Smooth muscle cell (in vitro differentiated cells): ENCODE measurements around the gene BAG5. TPM values are rescaled to one million over a fixed set of nuclear protein-coding genes. Genes with fewer than 3 reads are reported as not detected.

Source experiments
- DNase-seq: peaks from one replicate; lab custom pipeline; 2025; ENCODE audit not compliant: unreplicated experiment; lab: John Stamatoyannopoulos, UW
- H2AFZ ChIP-seq: fragments of 200-600 bp; sonication (generic); 2 replicates; pipeline ENCODE4 v1.6.0; 2016; ENCODE audit warnings: antibody characterized with exemption, low read depth, mild to moderate bottlenecking
- H3F3A ChIP-seq: fragments of 200-600 bp; sonication (generic); 2 replicates; pipeline ENCODE4 v1.6.0; 2017; ENCODE audit warnings: antibody characterized with exemption, low read depth
- H3K27ac ChIP-seq: fragments of 200-600 bp; sonication (generic); 2 replicates; pipeline ENCODE4 v1.5.1; 2016; ENCODE audit warnings: low read depth, mild to moderate bottlenecking
- H3K27me3 ChIP-seq: fragments of 200-600 bp; sonication (generic); 2 replicates; pipeline ENCODE4 v1.6.1; 2016; ENCODE audit warnings: low read depth, mild to moderate bottlenecking
- H3K36me3 ChIP-seq: fragments of 200-600 bp; sonication (generic); 2 replicates; pipeline ENCODE4 v1.5.1; 2016; ENCODE audit warnings: low read depth
- H3K4me1 ChIP-seq: fragments of 200-600 bp; sonication (generic); 2 replicates; pipeline ENCODE4 v1.5.1; 2016; ENCODE audit warnings: low read depth
- H3K4me2 ChIP-seq: fragments of 200-600 bp; sonication (generic); 2 replicates; pipeline ENCODE4 v1.6.0; 2016; ENCODE audit warnings: mild to moderate bottlenecking
- H3K4me3 ChIP-seq: fragments of 200-600 bp; sonication (generic); 2 replicates; pipeline ENCODE4 v1.5.1; 2016; ENCODE audit warnings: mild to moderate bottlenecking
- H3K79me2 ChIP-seq: fragments of 200-600 bp; sonication (generic); 2 replicates; pipeline ENCODE4 v1.6.0; 2016; ENCODE audit warnings: low read depth, mild to moderate bottlenecking
- H3K9ac ChIP-seq: fragments of 200-600 bp; sonication (generic); 2 replicates; pipeline ENCODE4 v1.6.0; 2016; ENCODE audit warnings: low read depth
- H3K9me3 ChIP-seq: fragments of 200-600 bp; sonication (generic); replicated peaks from 2 replicates; pipeline ENCODE4 v1.5.1; 2016; ENCODE audit warnings: low read depth
- H4K20me1 ChIP-seq: fragments of 200-600 bp; sonication (generic); 2 replicates; pipeline ENCODE4 v1.6.0; 2016; ENCODE audit warnings: low read depth
- CTCF ChIP-seq: fragments of 200-600 bp; sonication (generic); IDR thresholded peaks from 2 replicates; pipeline ENCODE4 v1.5.1; 2017; ENCODE audit warnings: borderline replicate concordance, mild to moderate bottlenecking, antibody characterized with exemption; ENCODE audit not compliant: insufficient read depth, poor library complexity, severe bottlenecking
- WGBS: methylation state at CpG from one replicate; pipeline ENCODE4 v1.1.7; 2016; ENCODE audit warnings: low lambda C conversion rate; 5-methylcytosine and 5-hydroxymethylcytosine counted together
- polyA plus RNA-seq: library from polyadenylated mRNA; unstranded; fragments of >200 nt; fragmentation: Nextera tagmentation; extraction: Ambion mirVana; gene quantifications from 2 replicates; pipeline ENCODE4 v1.2.1, GENCODE V29; 2016
- total RNA-seq: library from RNA; depleted of rRNA; stranded (reverse); fragments of >200 nt; gene quantifications from 2 replicates; pipeline ENCODE4 v1.2.3, GENCODE V29; 2014

Gene BAG5
- total and polyA plus RNA-seq, 2 experiments from 2014 or later, result 13.4 to 31.1 TPM

GRCh38 chr14:103536693-103537092 lies 25.8 kb downstream of the BAG5 start:
- Histone ChIP-seq H3K4me3 (no peak overlapping the region), H3K9me3 (no peaks in the 10 kb centered on the region), H3K9ac (no peak overlapping the region), H3K79me2 (no peaks in the 10 kb centered on the region), H3K4me2 (no peak overlapping the region), H3K36me3 (no peaks in the 10 kb centered on the region), H2AFZ (no peak overlapping the region), H3K4me1 (peaks cover 9% of the 10 kb centered on the region), H4K20me1 (peaks cover 4% of the 10 kb centered on the region), H3F3A (peaks cover 4% of the 10 kb centered on the region), H3K27ac (no peak overlapping the region), H3K27me3 (no peaks in the 10 kb centered on the region)
- DNase-seq, result no peak
- WGBS, result 78% methylated on average over 9 of the region's 9 CpGs
- TF ChIP-seq CTCF, result no peak

GRCh38 chr14:103535891-103536565 lies 26.4 kb downstream of the BAG5 start:
- Histone ChIP-seq H3K4me2 (no peak overlapping the region), H3K79me2 (no peaks in the 10 kb centered on the region), H3K4me1 (peaks cover 3% of the 10 kb centered on the region), H4K20me1 (peaks cover 11% of the 10 kb centered on the region), H3F3A (peaks cover 4% of the 10 kb centered on the region), H3K27me3 (no peaks in the 10 kb centered on the region), H2AFZ (no peak overlapping the region), H3K36me3 (no peaks in the 10 kb centered on the region), H3K27ac (no peak overlapping the region), H3K9ac (no peak overlapping the region), H3K4me3 (no peak overlapping the region), H3K9me3 (no peaks in the 10 kb centered on the region)
- DNase-seq, result no peak
- TF ChIP-seq CTCF, result no peak
- 95% methylated on average over 11 of the region's 11 CpGs for WGBS

GRCh38 chr14:103535081-103535890 lies 27.2 kb downstream of the BAG5 start:
- WGBS, result 93% methylated on average over 21 of the region's 21 CpGs
- H2AFZ ChIP-seq, result no peak overlapping the region
- H3K9me3 ChIP-seq, result no peaks in the 10 kb centered on the region

More at GRCh38 chr14:103535081-103535890, 27.2 kb downstream of the BAG5 start:
- no peaks in the 10 kb centered on the region for H3K4me1 ChIP-seq
- H3K9ac ChIP-seq, result no peak overlapping the region
- DNase-seq, result no peak
- H4K20me1 ChIP-seq, result peaks cover 18% of the 10 kb centered on the region
- peaks cover under 1% of the 10 kb centered on the region for H3K79me2 ChIP-seq
- H3F3A ChIP-seq, result peaks cover 2% of the 10 kb centered on the region
- TF ChIP-seq CTCF, result no peak
- H3K4me2 ChIP-seq, result no peak overlapping the region
- no peak overlapping the region for H3K4me3 ChIP-seq
- no peak overlapping the region for H3K27ac ChIP-seq
- no peaks in the 10 kb centered on the region for H3K27me3 ChIP-seq
- H3K36me3 ChIP-seq, result no peaks in the 10 kb centered on the region
